ENCODE data around the gene RNF220.

DNA sequence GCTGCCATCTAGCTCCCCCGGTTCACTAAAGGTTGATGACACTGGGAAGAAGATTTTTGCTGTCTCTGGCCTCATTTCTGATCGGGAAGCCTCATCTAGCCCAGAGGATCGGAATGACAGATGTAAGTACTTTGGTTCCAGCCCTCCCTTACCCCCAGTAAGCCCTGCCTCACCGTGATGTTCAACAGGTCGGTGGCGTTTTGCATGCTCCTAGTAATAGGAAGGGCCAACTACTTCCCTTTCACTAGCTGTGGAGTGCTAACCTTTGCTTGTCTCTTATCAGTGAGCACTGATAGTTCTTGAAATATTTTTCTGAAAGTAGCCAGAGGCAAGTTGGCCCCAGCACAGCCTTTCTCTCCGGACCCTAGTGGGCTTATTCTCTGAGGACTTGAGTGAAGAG lies 7.5 kb downstream of the RNF220 start:
- TF ChIP-seq, protein P1, sequence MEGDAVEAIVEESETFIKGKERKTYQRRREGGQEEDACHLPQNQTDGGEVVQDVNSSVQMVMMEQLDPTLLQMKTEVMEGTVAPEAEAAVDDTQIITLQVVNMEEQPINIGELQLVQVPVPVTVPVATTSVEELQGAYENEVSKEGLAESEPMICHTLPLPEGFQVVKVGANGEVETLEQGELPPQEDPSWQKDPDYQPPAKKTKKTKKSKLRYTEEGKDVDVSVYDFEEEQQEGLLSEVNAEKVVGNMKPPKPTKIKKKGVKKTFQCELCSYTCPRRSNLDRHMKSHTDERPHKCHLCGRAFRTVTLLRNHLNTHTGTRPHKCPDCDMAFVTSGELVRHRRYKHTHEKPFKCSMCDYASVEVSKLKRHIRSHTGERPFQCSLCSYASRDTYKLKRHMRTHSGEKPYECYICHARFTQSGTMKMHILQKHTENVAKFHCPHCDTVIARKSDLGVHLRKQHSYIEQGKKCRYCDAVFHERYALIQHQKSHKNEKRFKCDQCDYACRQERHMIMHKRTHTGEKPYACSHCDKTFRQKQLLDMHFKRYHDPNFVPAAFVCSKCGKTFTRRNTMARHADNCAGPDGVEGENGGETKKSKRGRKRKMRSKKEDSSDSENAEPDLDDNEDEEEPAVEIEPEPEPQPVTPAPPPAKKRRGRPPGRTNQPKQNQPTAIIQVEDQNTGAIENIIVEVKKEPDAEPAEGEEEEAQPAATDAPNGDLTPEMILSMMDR (IDR thresholded peaks at IDR 0.05): no peak
- TF ChIP-seq IRF2 (CRISPR knock-in tag; IDR thresholded peaks at IDR 0.05; ENCODE audit: borderline replicate concordance, low read depth) (no peak), SP1 (CRISPR knock-in tag; conservative IDR thresholded peaks at IDR 0.05) (no peak), TEAD4 (CRISPR knock-in tag; IDR thresholded peaks at IDR 0.05) (no peak), MLX (CRISPR knock-in tag; IDR thresholded peaks at IDR 0.05) (no peak), FOXK1 (CRISPR knock-in tag; IDR thresholded peaks at IDR 0.05) (no peak), ETV6 (CRISPR knock-in tag; IDR thresholded peaks at IDR 0.05) (no peak), GTF2I (CRISPR knock-in tag; conservative IDR thresholded peaks at IDR 0.05) (no peak), TEAD1 (CRISPR knock-in tag; IDR thresholded peaks at IDR 0.05) (no peak)
- TF ChIP-seq, protein P2, sequence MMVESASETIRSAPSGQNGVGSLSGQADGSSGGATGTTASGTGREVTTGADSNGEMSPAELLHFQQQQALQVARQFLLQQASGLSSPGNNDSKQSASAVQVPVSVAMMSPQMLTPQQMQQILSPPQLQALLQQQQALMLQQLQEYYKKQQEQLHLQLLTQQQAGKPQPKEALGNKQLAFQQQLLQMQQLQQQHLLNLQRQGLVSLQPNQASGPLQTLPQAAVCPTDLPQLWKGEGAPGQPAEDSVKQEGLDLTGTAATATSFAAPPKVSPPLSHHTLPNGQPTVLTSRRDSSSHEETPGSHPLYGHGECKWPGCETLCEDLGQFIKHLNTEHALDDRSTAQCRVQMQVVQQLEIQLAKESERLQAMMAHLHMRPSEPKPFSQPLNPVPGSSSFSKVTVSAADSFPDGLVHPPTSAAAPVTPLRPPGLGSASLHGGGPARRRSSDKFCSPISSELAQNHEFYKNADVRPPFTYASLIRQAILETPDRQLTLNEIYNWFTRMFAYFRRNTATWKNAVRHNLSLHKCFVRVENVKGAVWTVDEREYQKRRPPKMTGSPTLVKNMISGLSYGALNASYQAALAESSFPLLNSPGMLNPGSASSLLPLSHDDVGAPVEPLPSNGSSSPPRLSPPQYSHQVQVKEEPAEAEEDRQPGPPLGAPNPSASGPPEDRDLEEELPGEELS (CRISPR knock-in tag; IDR thresholded peaks at IDR 0.05): no peak
- TF ChIP-seq, protein P3, sequence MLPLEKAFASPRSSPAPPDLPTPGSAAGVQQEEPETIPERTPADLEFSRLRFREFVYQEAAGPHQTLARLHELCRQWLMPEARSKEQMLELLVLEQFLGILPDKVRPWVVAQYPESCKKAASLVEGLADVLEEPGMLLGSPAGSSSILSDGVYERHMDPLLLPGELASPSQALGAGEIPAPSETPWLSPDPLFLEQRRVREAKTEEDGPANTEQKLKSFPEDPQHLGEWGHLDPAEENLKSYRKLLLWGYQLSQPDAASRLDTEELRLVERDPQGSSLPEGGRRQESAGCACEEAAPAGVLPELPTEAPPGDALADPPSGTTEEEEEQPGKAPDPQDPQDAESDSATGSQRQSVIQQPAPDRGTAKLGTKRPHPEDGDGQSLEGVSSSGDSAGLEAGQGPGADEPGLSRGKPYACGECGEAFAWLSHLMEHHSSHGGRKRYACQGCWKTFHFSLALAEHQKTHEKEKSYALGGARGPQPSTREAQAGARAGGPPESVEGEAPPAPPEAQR (CRISPR knock-in tag; IDR thresholded peaks at IDR 0.05): no peak

Data from WTC11 (cell line).